IMR-90 (cell line): ENCODE measurements around the gene ANO10. TPM values are rescaled to one million over a fixed set of nuclear protein-coding genes. Genes with fewer than 3 reads are reported as not detected.

ENCODE experiments used
- ATAC-seq: fragments of 200-7000 bp; cut with Tn5 transposase; 2 replicates; pipeline ENCODE4 v1.9.1; 2020; ENCODE audit warnings: low read depth, mild to moderate bottlenecking, moderate library complexity
- BruUV-seq: library from RNA; stranded (reverse); fragments of 400-500 nt; replicated peaks from 2 replicates; lab custom pipeline; 2021; lab: Mats Ljungman, UMichigan
- CTCF ChIA-PET: fragments of 300-600 bp; formaldehyde crosslinking; extraction: SDS; loops from one replicate; lab custom pipeline; 2021; ENCODE audit warnings: antibody characterized with exemption; lab: Yijun Ruan, JAX
- POLR2A ChIA-PET: fragments of 300-600 bp; sonication (Branson Sonifier 250); formaldehyde crosslinking; loops from one replicate; lab custom pipeline; 2022; ENCODE audit warnings: antibody characterized with exemption; ENCODE audit not compliant: unreplicated experiment; lab: Charles Lee
- DNase-seq: peaks from one replicate; pipeline ENCODE4 v3.0.0; 2013
- H2AFZ ChIP-seq: replicated peaks from 2 replicates; pipeline ENCODE3; 2013; ENCODE audit warnings: low read length, mild to moderate bottlenecking; ENCODE audit not compliant: poor library complexity
- H2AK5ac ChIP-seq: 2 replicates; pipeline ENCODE4 v1.6.1; 2013; ENCODE audit warnings: low read depth, low read length, inconsistent platforms
- H2AK9ac ChIP-seq: replicated peaks from 2 replicates; pipeline ENCODE3; 2013; ENCODE audit warnings: mild to moderate bottlenecking, low read depth, low read length, moderate library complexity; ENCODE audit not compliant: poor library complexity
- H2BK120ac ChIP-seq: 2 replicates; pipeline ENCODE4 v1.6.1; 2013; ENCODE audit warnings: low read depth, low read length, inconsistent platforms
- H2BK15ac ChIP-seq: 3 replicates; pipeline ENCODE4 v1.6.1; 2013; ENCODE audit warnings: low read depth, low read length, inconsistent platforms
- H2BK20ac ChIP-seq: 2 replicates; pipeline ENCODE4 v1.6.1; 2013; ENCODE audit warnings: low read depth, mild to moderate bottlenecking, inconsistent platforms, low read length, moderate library complexity
- H2BK5ac ChIP-seq: 2 replicates; pipeline ENCODE4 v1.6.1; 2013; ENCODE audit warnings: mild to moderate bottlenecking, low read depth, low read length, inconsistent platforms; ENCODE audit not compliant: poor library complexity, severe bottlenecking
- H3K14ac ChIP-seq: replicated peaks from 2 replicates; pipeline ENCODE4 v1.6.1; 2013; ENCODE audit warnings: low read depth, low read length, inconsistent platforms
- H3K18ac ChIP-seq: 2 replicates; pipeline ENCODE4 v1.6.1; 2013; ENCODE audit warnings: low read depth, low read length, control low read depth
- H3K23ac ChIP-seq: 2 replicates; pipeline ENCODE4 v1.6.1; 2013; ENCODE audit warnings: low read depth, low read length, inconsistent platforms
- H3K27ac ChIP-seq: 2 replicates; pipeline ENCODE4 v1.5.1; 2013; ENCODE audit warnings: mild to moderate bottlenecking, control low read depth, low read length; ENCODE audit not compliant: insufficient read depth
- H3K27me3 ChIP-seq: 2 replicates; pipeline ENCODE4 v1.6.1; 2013; ENCODE audit warnings: low read length; ENCODE audit not compliant: control insufficient read depth, insufficient read depth
- H3K36me3 ChIP-seq: 2 replicates; pipeline ENCODE4 v1.6.1; 2013; ENCODE audit warnings: low read length, mixed read lengths; ENCODE audit not compliant: control insufficient read depth, insufficient read depth
- H3K4ac ChIP-seq: 2 replicates; pipeline ENCODE4 v1.6.1; 2013; ENCODE audit warnings: low read depth, low read length, inconsistent platforms
- H3K4me1 ChIP-seq: 2 replicates; pipeline ENCODE4 v1.6.1; 2013; ENCODE audit warnings: low read length, mixed read lengths; ENCODE audit not compliant: control insufficient read depth, insufficient read depth
- H3K4me2 ChIP-seq: 2 replicates; pipeline ENCODE4 v1.6.1; 2013; ENCODE audit warnings: low read depth, mild to moderate bottlenecking, control low read depth, low read length, moderate library complexity
- H3K4me3 ChIP-seq: 2 replicates; pipeline ENCODE4 v1.5.1; 2013; ENCODE audit warnings: low read depth, mild to moderate bottlenecking, control low read depth, low read length, moderate library complexity; ENCODE audit not compliant: insufficient read depth
- H3K56ac ChIP-seq: 2 replicates; pipeline ENCODE4 v1.6.1; 2013; ENCODE audit warnings: low read length, inconsistent platforms; ENCODE audit not compliant: insufficient read depth; ENCODE audit errors: extremely low read depth
- H3K79me1 ChIP-seq, 2 experiments: 2 replicates each; pipeline ENCODE4 v1.6.1; 2013; ENCODE audit warnings: low read length in 2 of 2, inconsistent platforms in 1 of 2, low read depth in 1 of 2
- H3K9ac ChIP-seq: 2 replicates; pipeline ENCODE4 v1.6.1; 2013; ENCODE audit warnings: low read depth, low read length, control low read depth
- H3K9me1 ChIP-seq: 2 replicates; pipeline ENCODE4 v1.6.1; 2013; ENCODE audit warnings: low read length, inconsistent platforms; ENCODE audit not compliant: insufficient read depth
- H3K9me3 ChIP-seq: 2 replicates; pipeline ENCODE4 v1.6.1; 2013; ENCODE audit warnings: low read length; ENCODE audit not compliant: control insufficient read depth, insufficient read depth
- H4K20me1 ChIP-seq: 2 replicates; pipeline ENCODE4 v1.6.1; 2013; ENCODE audit warnings: low read length, inconsistent platforms; ENCODE audit not compliant: insufficient read depth
- H4K5ac ChIP-seq: 2 replicates; pipeline ENCODE4 v1.6.1; 2013; ENCODE audit warnings: mild to moderate bottlenecking, low read depth, low read length, control low read depth
- H4K8ac ChIP-seq, 2 experiments: 2 replicates each; pipeline ENCODE4 v1.6.1; 2013; ENCODE audit warnings: low read depth in 2 of 2, low read length in 2 of 2, control low read depth in 1 of 2, inconsistent platforms in 1 of 2
- H4K91ac ChIP-seq: 2 replicates; pipeline ENCODE4 v1.6.1; 2013; ENCODE audit warnings: low read depth, low read length, inconsistent platforms; ENCODE audit not compliant: insufficient read depth
- CEBPB ChIP-seq: IDR thresholded peaks from 2 replicates; pipeline ENCODE4 v1.6.1; 2012; ENCODE audit warnings: low read depth, low read length, improper control_type of control experiment
- CHD1 ChIP-seq: IDR thresholded peaks from 2 replicates; pipeline ENCODE4 v1.6.1; 2012; ENCODE audit warnings: low read depth, low read length, improper control_type of control experiment
- FOS ChIP-seq: fragments of 150-350 bp; IDR thresholded peaks from 2 replicates; pipeline ENCODE4 v1.6.1; 2016; ENCODE audit warnings: low read depth, low read length
- MAFK ChIP-seq: IDR thresholded peaks from 2 replicates; pipeline ENCODE4 v1.6.1; 2012; ENCODE audit warnings: low read depth, low read length, improper control_type of control experiment
- MAZ ChIP-seq: IDR thresholded peaks from 2 replicates; pipeline ENCODE4 v1.6.1; 2012; ENCODE audit warnings: low read depth, mild to moderate bottlenecking, low read length, improper control_type of control experiment, moderate library complexity, borderline replicate concordance
- POLR2A ChIP-seq: IDR thresholded peaks from 2 replicates; pipeline ENCODE4 v1.6.1; 2012; ENCODE audit warnings: mild to moderate bottlenecking, low read depth, low read length
- RFX5 ChIP-seq: IDR thresholded peaks from 2 replicates; pipeline ENCODE4 v1.8.0; 2012; ENCODE audit warnings: low read depth, mild to moderate bottlenecking, low read length, moderate library complexity
- SMC3 ChIP-seq: fragments of 150-350 bp; IDR thresholded peaks from 2 replicates; pipeline ENCODE4 v1.6.1; 2016; ENCODE audit warnings: low read depth, mild to moderate bottlenecking, antibody characterized with exemption, low read length, moderate library complexity
- WGBS, 2 experiments: methylation state at CpG; one replicate each; pipeline versions ENCODE4 v1.1.5 to v1.1.7; 2013; ENCODE audit warnings: missing lambda C conversion rate in 2 of 2; ENCODE audit not compliant: insufficient read length in 1 of 2; ENCODE audit errors: extremely low coverage in 2 of 2; 5-methylcytosine and 5-hydroxymethylcytosine counted together
- dilution Hi-C: fragments of 300-500 bp; cut with HindIII; formaldehyde crosslinking; loops from one replicate; pipeline ENCODE4 v1.14.3; 2018; ENCODE audit warnings: low sequenced_read_pairs; ENCODE audit not compliant: unreplicated experiment
- in situ Hi-C: fragments of 300-500 bp; cut with MboI; formaldehyde crosslinking; loops from 3 replicates; pipeline ENCODE4 v1.14.3; 2019; ENCODE audit warnings: low sequenced_read_pairs, inconsistent platforms, mixed read lengths
- intact Hi-C: fragments of 100-400 bp; cut with micrococcal nuclease; formaldehyde crosslinking; loops from 2 replicates; pipeline ENCODE4 v1.10.0; 2022
- polyA plus RNA-seq, 3 experiments: library from polyadenylated mRNA; depleted of rRNA; stranded (reverse); fragments of >200 nt; gene quantifications; 2 replicates each; pipeline ENCODE4 v1.2.3, GENCODE V29; 2012; ENCODE audit warnings: low replicate concordance in 1 of 3
- total RNA-seq: library from RNA; depleted of rRNA; stranded (reverse); fragments of >200 nt; gene quantifications from 2 replicates; pipeline ENCODE4 v1.2.3, GENCODE V29; 2012
- TF ChIP-seq, protein P1 (sequence below): fragments of 150-350 bp; IDR thresholded peaks from 2 replicates; pipeline ENCODE4 v1.6.1; 2017; ENCODE audit warnings: mild to moderate bottlenecking, antibody characterized with exemption, low read length, low read depth

Gene ANO10
- total and polyA plus RNA-seq, 2 of the 4 experiments (the other 2 are of a cell fraction) = 28.5 to 41.6 TPM

DNA sequence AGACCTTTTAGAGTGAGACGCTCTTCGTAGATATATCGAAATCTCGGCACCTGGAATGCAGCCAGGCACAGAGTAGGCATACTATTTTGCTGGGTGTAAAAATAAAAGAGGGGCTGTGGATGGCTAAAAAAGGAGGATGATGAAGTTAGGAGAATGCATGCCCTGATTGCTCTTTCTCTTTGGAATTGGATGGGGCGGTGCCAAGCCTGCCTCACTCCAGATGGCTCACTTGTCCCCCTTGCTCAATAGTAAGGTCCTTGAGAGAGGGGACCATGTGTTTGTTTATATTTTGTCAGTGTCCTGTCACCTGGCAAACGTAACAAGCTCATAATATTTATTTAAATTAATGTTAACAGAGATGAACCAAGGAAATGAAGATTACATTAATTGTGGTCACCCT lies 302.4 kb downstream of the ANO10 start:
- Histone ChIP-seq H3K9me3 (no peaks in the 10 kb centered on the region), H3K27ac (no peak overlapping the region), H3K4ac (no peak overlapping the region), H3K36me3 (peaks cover 3% of the 10 kb centered on the region), H3K4me3 (no peak overlapping the region), H4K20me1 (peaks cover 26% of the 10 kb centered on the region; the same call in 1 of the 2 replicates), H3K14ac (no peak overlapping the region), H3K18ac (no peak overlapping the region), H2BK5ac (no peak overlapping the region), H3K79me1 (peaks cover 22 to 66% of the 10 kb centered on the region in 2 experiments), H4K91ac (no peak overlapping the region), H2BK120ac (no peak overlapping the region), H2AK5ac (no peak overlapping the region), H2AK9ac (no peak overlapping the region), H3K23ac (no peak overlapping the region), H3K56ac (no peak overlapping the region), H3K4me2 (no peak overlapping the region), H4K8ac (no peak overlapping the region), H2BK15ac (no peak overlapping the region), H4K5ac (no peak overlapping the region), H3K27me3 (no peaks in the 10 kb centered on the region), H2BK20ac (no peak overlapping the region), H3K9me1 (peaks cover 13% of the 10 kb centered on the region; the same call in 1 of the 2 replicates), H3K4me1 (peaks cover 9% of the 10 kb centered on the region), H2AFZ (no peak overlapping the region), H3K9ac (no peak overlapping the region)
- 100% methylated on average over 3 of the region's 6 CpGs; no CpG with 5 or more reads in 1 of the 2 experiments for WGBS, 2 experiments
- BruUV-seq = no TSS peak
- DNase-seq (no peak), ATAC-seq (no peak)
- in situ Hi-C loops = no loop called here
- dilution Hi-C loops = no loop called here
- intact Hi-C loops = no loop called here
- ChIA-PET POLR2A (no interaction called here), CTCF (interaction anchor here (0.6 kb wide), 1 partner anchor 10 kb away, joined by 5 read pairs; no protein-coding TSS in a partner anchor)
- TF ChIP-seq, protein P1, sequence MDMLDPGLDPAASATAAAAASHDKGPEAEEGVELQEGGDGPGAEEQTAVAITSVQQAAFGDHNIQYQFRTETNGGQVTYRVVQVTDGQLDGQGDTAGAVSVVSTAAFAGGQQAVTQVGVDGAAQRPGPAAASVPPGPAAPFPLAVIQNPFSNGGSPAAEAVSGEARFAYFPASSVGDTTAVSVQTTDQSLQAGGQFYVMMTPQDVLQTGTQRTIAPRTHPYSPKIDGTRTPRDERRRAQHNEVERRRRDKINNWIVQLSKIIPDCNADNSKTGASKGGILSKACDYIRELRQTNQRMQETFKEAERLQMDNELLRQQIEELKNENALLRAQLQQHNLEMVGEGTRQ = no peak
- no peak for TF ChIP-seq CHD1
- no peak for TF ChIP-seq MAZ
- TF ChIP-seq POLR2A = no peak
- no peak for TF ChIP-seq RFX5
- TF ChIP-seq MAFK = no peak
- TF ChIP-seq CEBPB = no peak
- TF ChIP-seq SMC3 = no peak
- TF ChIP-seq FOS = no peak
